ENCODE measurements around the gene IL32.

IL32 gene

GRCh38 chr16:3020604-3021448 is 44.6 kb upstream of the IL32 start:
- peak; percentile 89 for DNase-seq (ENCODE audit: low read depth)
- H3K4me3 ChIP-seq (ENCODE audit: low read length), result peak overlapping the region; percentile 96
- no peak for TF ChIP-seq CTCF (conservative IDR thresholded peaks at IDR 0.05; ENCODE audit: low read length)

GRCh38 chr16:3021449-3022207 is 43.8 kb upstream of the IL32 start:
- TF ChIP-seq CTCF (conservative IDR thresholded peaks at IDR 0.05; ENCODE audit: low read length), result peak; percentile 47
- peak; percentile 94 for DNase-seq (ENCODE audit: low read depth)
- H3K4me3 ChIP-seq (ENCODE audit: low read length), result peak overlapping the region; percentile 96

GRCh38 chr16:3022208-3022683 is 43.2 kb upstream of the IL32 start:
- DNase-seq (ENCODE audit: low read depth), result peak; percentile 96
- no peak for TF ChIP-seq CTCF (conservative IDR thresholded peaks at IDR 0.05; ENCODE audit: low read length)
- H3K4me3 ChIP-seq (ENCODE audit: low read length), result peak overlapping the region; percentile 96

- peak; percentile 60 for DNase-seq (ENCODE audit: low read depth)
- peak overlapping the region; percentile 77 for H3K4me3 ChIP-seq (ENCODE audit: low read length)
- TF ChIP-seq CTCF (conservative IDR thresholded peaks at IDR 0.05; ENCODE audit: low read length), result no peak
Measured at GRCh38 chr16:3022684-3023414, 42.6 kb upstream of the IL32 start.

GRCh38 chr16:3023415-3023668 is 42.1 kb upstream of the IL32 start:
- no peak for TF ChIP-seq CTCF (conservative IDR thresholded peaks at IDR 0.05; ENCODE audit: low read length)
- H3K4me3 ChIP-seq (ENCODE audit: low read length), result peak overlapping the region; percentile 77
- peak; percentile 77 for DNase-seq (ENCODE audit: low read depth)

- no peak for TF ChIP-seq CTCF (conservative IDR thresholded peaks at IDR 0.05; ENCODE audit: low read length)
- H3K4me3 ChIP-seq (ENCODE audit: low read length), result peak within 1 kb of the TSS; percentile 77
- DNase-seq (ENCODE audit: low read depth), result peak; percentile 96
Measured at GRCh38 chr16:3023669-3024478, 41.6 kb upstream of the IL32 start, which contains the start of the genes HCFC1R1 and THOC6. TSS of gene HCFC1R1 (minus strand) at chr16:3023942. CDS start at chr16:3023941, 1 bp downstream. TSS of gene THOC6 (plus strand) at chr16:3024035. CDS start at chr16:3024327, 292 bp downstream.
